ENCODE results near the gene HTATIP2.

GRCh38 chr11:20321177-20321576 lies 42.3 kb upstream of the HTATIP2 start:
- TF ChIP-seq, protein P1, sequence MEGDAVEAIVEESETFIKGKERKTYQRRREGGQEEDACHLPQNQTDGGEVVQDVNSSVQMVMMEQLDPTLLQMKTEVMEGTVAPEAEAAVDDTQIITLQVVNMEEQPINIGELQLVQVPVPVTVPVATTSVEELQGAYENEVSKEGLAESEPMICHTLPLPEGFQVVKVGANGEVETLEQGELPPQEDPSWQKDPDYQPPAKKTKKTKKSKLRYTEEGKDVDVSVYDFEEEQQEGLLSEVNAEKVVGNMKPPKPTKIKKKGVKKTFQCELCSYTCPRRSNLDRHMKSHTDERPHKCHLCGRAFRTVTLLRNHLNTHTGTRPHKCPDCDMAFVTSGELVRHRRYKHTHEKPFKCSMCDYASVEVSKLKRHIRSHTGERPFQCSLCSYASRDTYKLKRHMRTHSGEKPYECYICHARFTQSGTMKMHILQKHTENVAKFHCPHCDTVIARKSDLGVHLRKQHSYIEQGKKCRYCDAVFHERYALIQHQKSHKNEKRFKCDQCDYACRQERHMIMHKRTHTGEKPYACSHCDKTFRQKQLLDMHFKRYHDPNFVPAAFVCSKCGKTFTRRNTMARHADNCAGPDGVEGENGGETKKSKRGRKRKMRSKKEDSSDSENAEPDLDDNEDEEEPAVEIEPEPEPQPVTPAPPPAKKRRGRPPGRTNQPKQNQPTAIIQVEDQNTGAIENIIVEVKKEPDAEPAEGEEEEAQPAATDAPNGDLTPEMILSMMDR (IDR thresholded peaks at IDR 0.05): no peak
- TF ChIP-seq POLR2A (IDR thresholded peaks at IDR 0.05; ENCODE audit: low read depth) (no peak), POLR2AphosphoS5 (IDR thresholded peaks at IDR 0.05) (no peak)
